Stimulated activated CD4-positive, alpha-beta T cell treated with anti-CD3 and anti-CD28 coated beads, TNF-alpha, amount 100 ng/mL, for 24 hours (primary cell): ENCODE data around the gene BIN1.

ENCODE experiments used
- DNase-seq, 3 experiments: peaks; one replicate each; pipeline ENCODE4 v3.0.0-alpha.2; 2020; ENCODE audit warnings: low read depth in 3 of 3

Gene BIN1

DNA sequence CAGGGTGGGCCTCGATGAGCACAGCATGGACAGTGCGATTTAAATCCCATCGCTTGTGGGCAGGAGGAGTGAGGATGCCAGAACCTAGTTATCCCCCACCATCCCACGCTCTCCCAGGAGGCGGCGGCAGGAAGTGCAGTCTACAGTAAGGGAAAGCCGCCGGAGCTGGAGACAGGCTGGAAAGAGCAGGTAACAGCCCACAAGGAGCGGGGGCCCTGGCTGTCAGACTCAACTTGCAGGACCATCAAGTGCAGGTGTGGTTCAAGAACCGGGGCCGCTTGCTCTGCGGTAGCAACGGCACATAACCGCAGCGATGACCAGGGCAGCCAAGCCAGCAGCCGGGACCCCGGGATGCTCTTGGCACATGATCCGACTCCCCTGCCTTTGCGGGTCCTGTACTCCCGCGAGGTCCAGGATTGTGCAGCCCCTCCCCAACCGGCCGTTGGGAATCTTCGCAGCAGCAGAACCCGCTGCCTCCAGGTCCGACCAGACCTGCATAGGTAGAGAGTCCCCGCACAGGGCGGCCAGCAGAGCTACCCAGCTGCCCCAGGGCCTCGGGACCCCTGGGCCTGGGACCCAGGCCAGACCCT lies 82.1 kb downstream of the BIN1 start:
- DNase-seq = no peak

DNA sequence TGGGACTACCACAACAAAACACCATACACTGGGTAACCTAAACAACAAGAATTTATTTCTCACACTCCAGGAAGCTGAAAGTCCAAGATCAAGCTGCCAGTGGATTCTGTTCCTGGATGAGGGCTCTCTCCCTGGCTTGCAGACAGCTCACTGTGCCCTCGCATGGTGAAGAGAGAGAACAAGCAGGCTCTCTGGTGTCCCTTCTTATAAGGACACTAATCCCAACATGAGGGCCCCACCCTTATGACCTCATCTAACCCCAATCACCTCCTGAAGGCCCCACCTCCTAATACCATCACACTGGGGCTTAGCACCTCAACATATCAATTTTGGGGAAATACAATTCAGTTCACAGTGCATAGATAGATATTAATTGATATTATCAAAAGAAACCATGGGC lies 83.5 kb downstream of the BIN1 start:
- no peak for DNase-seq

DNA sequence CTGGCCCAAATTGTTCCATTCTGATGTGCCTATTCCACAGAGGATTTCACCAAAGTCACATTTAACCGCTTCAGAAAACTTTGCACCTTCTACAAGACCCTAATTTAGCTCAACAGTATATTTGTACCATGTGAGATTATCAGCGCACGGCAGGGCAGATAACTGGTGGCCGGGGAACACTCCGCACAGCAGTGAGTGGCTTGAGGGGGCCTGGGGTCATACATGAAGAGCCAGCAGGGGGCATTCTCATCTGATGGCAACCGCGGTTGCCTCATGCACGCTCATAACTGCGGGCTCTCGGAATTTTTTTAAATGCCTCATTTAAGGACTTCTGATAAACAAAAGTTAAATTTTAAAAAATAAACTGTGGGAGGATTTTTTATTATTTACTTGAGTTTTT lies 84.1 kb downstream of the BIN1 start:
- no peak for DNase-seq

DNA sequence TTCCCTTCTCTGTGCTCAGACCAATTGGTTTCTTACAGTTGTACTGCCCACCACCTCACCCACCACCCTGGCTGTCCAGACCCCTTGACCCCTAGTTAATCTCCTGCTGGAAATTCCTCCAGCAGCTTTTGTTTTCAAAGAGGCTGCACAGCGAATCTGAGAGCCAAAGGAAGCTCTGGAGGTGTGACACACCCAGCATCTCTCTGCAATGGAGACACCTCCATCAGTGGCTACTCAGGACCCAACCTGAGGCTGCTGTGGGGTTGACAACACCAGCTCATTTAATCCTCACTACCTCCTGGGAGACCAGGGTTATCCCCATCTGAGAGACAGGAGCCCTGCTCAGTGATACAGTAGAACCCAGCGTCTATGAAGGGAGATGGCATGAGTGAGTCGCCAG lies 86.4 kb downstream of the BIN1 start:
- DNase-seq = no peak

DNA sequence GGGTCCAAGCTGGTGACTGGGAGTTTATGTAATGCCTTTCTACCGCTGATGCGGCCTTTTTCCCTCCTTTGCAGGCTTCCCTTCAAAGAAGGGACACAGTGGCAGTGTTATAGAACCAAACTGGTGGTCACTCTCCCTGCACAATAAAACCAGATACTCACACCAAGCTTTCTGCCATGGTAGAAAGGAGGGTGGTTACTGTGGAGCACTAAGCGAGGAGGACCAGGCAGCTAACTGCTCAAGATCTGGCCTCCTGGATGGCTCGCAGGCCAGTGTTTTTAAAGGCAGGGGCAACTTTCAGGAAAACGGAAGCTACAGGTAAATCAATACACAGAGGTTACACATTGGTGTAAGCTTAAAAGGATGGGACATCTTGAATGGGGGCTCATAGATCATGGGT lies 89.4 kb downstream of the BIN1 start:
- no peak for DNase-seq

DNA sequence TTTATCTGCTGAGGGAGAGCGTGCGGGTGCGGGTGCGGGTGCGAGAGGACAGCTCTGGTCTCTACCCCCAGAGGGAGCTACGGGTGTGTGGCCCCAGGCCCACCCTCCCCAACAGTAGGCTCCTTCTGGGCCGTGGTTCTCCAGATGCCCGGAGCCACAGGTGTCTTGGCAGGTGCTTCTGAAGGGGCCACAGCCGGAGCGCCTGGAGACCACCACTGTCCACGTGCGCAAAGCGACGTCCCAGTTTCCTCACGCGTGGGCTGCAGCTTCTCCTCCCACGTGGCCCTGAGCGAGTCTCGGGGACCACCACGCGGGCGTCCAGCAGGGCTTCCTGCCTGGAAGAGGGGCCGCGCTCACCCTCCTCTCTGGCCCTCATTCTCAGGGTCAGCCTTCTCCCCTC lies 90.6 kb downstream of the BIN1 start:
- DNase-seq = no peak

DNA sequence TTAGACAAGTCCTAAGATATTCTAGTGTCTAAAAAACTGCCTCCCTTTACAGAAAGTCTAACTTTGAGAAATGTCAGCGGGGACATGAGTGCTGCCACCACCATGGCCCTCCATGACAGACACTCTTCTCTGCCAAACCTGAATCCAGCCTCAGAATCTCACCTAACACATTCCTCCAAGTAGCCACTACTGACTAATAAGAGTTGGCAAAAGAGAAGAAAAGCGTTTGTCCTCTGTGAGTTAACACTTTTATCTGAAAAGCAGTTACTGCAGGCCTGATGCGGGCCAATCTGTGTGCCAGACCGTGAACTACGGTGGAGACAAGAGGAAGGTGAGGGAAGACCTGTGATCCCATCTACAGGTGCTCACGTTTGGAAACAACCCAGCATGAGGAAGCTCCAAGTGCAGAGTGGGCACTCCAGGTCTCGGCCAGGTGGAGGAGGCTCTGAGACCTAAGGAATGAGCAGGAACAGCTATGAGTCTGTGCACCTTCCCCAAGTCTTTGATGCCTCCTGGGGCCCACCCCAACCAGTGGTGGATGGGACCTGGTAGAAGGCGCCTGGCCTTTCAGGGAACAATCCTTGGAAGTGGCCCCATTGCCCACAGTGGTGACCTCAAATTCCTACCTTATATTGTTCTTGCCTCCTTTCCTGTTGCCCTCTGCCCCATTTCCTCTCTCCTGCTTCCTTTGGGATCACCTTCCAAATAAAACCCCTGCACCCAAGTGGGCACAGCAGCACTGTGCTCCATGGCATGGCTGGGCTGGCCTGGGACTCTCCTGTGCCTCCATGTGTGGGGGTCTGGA lies 91.6 kb downstream of the BIN1 start:
- no peak for DNase-seq

DNA sequence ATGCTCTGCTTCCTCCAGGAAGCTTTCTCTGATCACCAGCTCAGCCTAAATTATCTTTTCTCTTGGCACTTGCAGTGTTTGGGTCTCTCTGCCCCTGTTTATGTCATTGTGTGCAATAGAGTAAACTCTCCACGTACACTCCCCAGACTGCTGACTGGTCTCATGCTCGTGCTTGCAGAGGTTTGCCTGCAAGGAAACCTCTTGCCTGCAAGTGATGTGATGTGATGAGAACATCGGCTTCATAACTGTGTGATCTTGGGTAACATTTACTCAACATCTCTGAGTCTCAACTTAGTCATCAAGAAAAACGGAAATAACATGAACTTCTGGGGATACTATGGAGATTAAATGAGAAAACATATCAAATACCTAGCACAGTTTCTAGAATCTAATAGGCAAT lies 92.3 kb downstream of the BIN1 start:
- DNase-seq = no peak

DNA sequence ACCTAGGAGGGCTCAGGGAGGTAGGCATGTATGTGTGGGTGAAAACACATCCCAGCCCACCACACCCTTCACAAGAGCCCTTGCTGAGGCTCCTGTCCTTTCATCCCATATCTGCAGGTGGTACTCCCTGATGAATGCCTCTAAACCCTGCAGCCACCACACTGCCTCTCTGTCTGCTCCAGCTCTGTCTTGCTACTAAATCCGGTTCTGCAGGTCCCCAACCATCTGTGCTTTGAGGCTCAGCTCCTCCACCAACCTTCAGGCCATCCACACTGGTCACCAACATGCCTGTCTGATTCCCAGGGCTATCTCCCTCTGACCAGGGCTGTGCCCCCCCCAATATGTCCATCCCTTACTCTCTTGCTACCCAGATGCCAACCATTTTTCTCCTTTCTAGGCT lies 92.7 kb downstream of the BIN1 start:
- no peak for DNase-seq

DNA sequence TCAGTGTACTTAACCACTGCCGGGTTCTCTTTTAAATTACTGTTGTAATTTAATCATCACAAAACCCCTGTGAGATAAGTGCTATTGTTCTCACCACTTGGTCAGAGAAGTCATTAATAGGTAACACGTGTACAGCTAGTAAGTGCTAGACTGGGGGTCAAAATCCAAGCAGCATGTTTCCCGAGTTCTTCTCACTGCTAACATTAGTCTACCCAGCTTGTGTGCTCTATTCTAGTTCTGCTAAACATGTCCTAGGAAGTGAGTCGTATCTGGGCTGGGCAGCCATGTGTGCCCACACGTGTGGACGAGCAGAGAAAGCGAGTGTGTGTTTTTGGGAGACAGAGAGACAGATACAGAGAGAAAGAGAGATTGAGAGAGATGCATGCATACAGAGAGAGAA lies 94.1 kb downstream of the BIN1 start:
- DNase-seq = no peak

DNA sequence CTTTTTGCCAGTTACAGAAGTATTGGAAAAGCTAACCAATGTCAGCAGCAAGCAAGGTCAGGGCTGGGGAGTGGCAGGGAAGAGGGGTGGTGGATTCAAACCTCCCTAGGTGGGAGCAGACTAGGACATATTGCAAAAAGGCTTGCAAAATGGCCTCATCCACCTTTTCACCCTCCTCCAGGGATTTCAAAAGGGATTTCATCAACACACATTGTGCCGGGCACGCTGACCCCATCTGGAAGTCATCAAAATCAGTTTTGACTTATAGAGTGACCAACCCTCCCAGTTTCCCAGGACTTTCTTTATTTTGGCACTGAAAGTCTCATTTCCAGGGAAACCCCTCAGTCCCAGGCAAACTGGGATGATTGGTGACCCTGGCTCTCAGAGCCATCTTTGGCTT lies 94.7 kb downstream of the BIN1 start:
- DNase-seq = no peak

DNA sequence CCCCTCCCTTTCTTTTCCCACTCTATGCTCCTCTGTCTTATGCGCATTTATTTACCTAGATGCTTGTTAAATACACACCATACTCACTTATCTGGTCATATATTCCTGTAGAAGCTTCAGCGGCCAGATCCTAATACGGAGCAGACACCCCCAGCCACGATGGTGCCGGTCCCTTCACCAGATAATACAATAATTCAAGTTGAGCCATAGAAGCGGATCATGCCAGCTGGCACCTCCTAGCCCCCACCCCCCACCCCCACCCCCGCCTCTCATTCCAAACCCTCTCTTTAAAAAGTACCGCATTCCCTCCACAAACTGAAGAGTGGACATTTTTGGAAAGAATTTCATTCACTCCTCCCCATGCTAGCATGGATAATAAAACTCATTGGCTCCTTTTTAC lies 95.2 kb downstream of the BIN1 start:
- no peak for DNase-seq

DNA sequence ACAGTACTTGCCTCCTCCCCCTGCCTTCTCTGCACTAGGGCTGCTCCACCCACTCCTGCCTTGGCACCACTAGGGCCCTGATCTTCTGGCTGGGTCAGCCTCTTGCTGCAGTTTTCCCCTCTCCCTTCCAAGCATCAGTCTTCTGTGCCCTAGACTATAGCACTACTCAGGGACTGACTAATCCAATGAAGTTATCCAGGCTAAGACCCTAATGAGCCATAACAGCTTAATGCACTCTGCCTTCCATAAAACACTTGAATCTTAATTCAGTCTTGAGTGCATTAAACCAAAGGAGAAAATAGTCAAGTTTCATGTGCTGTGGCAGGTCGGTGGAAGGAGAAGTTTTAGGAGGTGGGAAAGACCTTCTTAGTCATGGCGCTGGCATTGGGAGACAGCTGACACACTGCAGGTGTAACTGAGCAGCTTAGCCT lies 95.7 kb downstream of the BIN1 start:
- DNase-seq = no peak

DNA sequence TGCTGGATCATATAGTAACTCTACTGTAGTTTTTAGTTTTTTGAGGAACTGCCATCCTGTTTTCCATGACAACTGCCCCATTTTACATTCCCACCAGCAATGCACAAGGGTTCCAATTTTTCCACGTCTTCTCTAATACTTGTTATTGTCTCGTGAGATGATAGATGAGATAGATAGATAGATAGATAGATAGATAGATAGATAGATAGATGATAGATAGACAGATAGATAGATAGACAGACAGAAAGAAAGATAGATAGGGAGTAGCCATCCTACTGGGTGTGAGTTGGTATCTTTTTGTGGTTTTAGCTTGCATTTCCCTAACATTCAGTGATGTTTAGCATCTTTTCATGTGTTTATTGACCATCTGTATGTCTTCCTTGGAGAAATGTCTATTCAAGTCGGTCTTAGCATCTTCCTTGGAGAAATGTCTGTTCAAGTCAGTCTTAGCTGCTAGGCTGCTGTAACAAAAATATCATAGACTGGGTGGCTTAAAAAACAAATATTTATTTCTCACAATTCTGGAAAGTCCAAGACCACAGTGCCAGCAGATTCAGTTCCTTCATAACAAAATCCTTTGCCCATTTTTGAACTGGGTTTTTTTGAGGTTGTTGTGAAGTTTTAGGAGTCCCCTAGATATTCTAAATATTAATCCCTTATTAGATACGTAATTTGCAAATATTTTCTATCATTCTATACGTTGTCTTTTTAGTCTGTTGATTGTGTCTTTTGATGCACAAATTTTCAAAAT lies 98.5 kb downstream of the BIN1 start:
- no peak for DNase-seq

DNA sequence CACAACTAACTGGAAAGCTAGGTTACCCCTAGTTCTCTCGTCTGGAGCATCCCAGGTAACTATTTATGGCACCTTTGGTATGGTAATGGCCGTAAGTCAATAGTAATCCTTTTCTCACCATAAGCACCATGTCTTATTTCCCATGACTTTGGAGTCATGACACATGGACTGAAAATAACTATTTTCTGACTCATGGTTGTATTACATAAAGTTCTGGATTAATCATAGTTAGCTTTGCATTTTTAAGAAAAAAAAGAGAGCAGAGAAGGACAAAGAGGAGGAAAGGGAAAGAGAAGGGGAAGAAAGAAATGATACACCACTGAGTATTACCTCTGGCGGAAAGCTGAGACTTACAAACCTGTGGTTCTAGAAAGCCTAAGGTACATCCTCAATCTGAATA lies 99.3 kb downstream of the BIN1 start:
- no peak for DNase-seq

DNA sequence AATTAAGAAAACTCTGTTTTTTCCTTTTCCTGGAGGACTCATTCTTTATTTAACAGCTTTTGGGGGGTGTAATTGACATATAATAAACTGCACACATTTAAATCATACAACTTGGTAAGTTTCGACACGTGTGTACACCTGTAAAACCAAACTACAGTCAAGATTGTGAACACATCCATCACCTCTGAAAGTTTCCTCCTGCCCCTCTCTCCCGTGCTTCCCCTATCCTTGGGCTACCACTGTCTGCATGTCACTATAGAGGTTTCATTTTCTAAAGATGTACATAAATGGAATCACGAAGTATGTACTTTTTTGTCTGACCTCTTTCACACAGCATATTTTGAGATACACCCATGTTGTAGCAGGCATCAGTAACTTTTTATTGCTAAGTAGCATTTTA lies 100.0 kb downstream of the BIN1 start:
- DNase-seq = no peak

DNA sequence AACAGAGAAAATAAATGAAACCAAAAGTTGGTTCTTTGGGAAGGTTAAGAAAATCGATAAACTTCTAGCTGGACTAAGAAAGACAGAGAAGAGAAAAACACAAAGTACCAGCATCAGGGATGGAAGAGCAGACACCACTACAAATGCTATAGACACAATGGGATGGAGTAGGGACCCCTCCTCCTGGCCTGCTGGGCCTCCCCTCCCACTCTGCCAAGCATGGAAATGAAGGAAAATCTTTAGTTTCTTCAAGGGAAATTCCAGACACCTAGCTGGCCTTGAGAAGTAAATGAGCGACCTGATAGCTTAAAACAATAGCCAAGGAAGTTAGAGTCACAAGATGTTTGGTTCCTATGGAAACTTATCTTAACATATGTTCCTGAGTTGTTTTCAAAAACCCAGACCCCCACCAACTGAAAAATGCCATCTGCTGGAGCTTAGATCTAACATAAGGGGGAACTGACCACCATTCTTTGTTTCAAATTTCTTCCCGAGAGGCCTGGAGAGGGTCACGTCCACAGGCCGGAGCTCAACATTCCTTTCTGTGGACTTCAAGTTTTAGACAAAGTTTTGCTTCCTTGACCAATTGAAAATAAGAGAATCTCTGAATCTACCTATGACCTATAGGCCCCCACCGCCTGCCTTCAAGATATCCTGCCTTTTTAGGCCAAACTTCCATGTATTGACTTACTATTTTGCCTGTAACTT lies 101.9 kb downstream of the BIN1 start:
- no peak for DNase-seq

DNA sequence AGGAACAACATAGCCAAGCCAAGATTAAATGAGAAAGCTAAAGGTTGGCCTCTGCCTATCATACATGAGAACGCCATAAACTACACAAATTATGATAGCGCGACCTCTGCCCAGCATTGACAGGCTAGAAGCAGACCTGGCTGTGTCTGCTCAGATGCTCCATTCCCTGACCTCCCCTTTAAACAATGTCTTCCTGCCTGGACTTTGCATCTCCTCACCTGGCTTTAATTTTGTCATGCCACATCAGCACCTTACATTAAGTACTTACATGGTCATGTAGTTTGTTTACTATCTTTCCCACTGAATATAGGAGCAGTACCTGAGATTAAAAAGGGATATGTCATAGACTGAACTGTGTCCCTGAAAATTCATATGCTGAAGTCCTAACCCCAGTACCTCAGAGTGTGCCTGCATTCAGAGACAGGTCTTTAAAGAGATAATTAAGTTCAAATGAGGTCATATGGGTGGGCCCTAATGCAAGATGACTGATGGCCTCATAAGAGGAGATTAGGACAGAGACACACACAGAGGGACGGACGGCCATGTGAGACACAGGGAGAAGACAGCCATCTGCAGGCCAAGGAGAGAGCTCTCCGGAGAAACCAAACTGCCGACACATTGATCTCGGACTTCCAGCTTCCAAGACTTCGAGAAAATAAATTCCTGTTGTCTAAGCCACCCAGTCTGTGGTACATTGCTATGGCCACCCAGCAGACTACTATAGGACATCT lies 103.7 kb downstream of the BIN1 start:
- no peak for DNase-seq

DNA sequence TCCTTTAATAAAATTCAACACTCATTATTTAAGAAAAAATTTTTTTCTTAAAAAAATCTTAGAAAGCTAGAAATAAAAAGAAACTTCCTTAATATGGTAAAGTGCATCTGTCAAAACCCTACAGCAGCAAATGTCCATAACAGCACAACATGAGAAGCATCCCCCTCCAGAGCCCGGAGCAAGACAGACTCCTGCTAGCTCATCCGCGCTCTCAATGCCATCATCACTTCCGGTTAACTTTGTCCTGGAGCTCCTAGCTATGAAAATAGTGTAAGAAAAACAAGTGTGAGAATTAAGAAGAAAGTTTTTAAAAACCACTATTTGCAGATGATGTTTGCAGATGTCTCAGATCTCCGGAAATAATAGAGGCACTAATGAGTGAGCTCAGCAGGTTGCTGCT lies 105.2 kb downstream of the BIN1 start:
- no peak for DNase-seq

DNA sequence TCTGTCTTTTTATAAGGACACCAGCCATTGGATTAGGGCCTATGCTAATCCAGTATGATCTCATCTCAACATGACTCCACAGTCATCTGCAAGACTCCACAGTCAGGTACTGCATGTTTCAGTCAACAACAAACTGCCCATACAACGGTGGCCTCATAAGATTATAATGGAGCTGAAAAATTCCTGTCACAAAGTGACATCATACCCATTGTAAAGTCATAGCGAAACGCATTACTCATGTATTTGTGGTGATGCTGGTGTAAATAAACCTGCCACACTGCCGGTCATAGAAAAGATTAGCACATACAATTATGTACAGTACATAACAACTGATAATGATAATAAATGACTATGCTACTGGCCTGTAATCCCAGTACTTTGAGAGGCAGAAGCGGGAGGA lies 106.0 kb downstream of the BIN1 start:
- no peak for DNase-seq

DNA sequence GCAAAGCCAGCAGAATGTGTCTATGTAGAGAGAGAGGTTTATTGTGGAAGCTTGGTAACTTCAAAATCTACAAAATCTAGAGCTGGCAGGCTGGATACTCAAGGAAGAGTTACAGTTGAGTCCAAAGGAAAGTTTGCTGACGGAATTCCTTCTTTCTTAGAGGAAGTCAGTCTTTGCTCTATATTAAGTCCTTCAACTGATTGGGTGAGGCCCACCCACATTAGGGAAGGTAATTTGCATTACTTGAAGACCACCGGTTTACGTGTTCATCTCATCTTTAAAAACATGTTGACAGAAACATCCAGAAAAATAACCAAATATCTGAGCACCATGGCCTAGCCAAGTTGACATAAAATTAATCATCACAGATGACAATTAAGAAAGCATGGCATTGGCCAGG lies 106.8 kb downstream of the BIN1 start:
- no peak for DNase-seq
